Measurements from ENCODE around the gene SCAMP4. TPM values are rescaled to one million over a fixed set of nuclear protein-coding genes. Genes with fewer than 3 reads are reported as not detected.

Gene SCAMP4, protein sequence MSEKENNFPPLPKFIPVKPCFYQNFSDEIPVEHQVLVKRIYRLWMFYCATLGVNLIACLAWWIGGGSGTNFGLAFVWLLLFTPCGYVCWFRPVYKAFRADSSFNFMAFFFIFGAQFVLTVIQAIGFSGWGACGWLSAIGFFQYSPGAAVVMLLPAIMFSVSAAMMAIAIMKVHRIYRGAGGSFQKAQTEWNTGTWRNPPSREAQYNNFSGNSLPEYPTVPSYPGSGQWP
- total RNA-seq (10 to 100 TPM; 25.8 to 47.0 (median 31.0) TPM), polyA plus RNA-seq (10 to 100 TPM; 14.4 to 55.4 (median 16.6) TPM)

DNA sequence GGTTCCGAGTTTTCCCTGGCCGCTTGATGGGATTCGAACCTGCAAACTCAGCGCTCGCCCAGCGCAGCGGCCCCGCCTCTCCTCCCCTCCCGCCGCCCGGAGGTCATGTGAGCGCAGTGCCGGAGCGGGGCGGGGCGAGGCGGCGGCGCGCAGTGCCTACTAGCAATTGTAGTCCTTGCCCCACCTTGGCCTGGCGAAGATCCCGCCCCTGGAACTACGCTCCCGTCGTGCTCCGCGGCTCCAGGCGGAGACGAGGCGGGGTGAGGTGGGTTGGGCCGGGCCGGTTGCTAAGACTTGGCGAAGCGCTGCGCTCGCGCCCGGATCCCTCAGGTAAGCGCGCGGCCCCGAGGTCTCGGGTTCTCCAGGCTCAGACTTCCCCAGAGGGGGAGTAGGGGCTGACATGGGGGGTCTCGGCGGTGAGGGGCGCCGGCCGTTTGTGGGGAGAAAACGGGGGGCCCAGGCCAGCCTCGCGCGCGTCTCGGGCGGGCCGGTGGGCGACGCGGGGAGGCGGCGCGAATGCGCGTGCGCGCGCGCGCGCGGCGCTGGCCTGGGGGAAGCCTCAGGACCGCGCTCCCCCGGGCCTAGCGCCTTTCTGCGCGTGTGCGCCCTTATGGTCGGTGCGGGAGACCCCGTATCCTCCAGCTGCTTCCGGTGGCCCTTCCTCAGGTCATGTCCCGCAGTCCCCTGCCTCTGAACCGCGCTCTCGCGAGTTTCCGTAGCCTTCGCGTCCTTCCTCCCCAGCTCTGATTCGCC lies at the start of gene SCAMP4, which contains the start of gene ADAT3:
Gene SCAMP4, plus strand, starts transcription at position 290 of the 753 bp plus-strand sequence. CDS start 9,621 bp downstream, outside the sequence.
Gene ADAT3, plus strand, starts transcription at position 290 of the 753 bp plus-strand sequence. CDS start 6,649 bp downstream, outside the sequence.
- intact Hi-C loops (cut with DNase I) = no loop called here
- Histone ChIP-seq H3K27me3 (no peaks in the 10 kb centered on the region), H3K4me3 (peak within 1 kb of the TSS; percentile 59 to 76 (median 72)), H3K36me3 (no peaks in the 10 kb centered on the region), H3K27ac (peak within 1 kb of the TSS; percentile 84 to 89 (median 86)), H3K4me1 (peaks cover 0 to 31% (median 23%) of the 10 kb centered on the region in 4 donors), H3K9me3 (no peaks in the 10 kb centered on the region)
- TF ChIP-seq POLR2A (IDR thresholded peaks at IDR 0.05) (peak; percentile 40 to 74), EP300 (IDR thresholded peaks at IDR 0.05) (peak in 1 of 4 donors; percentile 26), POLR2AphosphoS5 (IDR thresholded peaks at IDR 0.05) (peak; percentile 76 to 89 (median 82))
- TF ChIP-seq, protein P1, sequence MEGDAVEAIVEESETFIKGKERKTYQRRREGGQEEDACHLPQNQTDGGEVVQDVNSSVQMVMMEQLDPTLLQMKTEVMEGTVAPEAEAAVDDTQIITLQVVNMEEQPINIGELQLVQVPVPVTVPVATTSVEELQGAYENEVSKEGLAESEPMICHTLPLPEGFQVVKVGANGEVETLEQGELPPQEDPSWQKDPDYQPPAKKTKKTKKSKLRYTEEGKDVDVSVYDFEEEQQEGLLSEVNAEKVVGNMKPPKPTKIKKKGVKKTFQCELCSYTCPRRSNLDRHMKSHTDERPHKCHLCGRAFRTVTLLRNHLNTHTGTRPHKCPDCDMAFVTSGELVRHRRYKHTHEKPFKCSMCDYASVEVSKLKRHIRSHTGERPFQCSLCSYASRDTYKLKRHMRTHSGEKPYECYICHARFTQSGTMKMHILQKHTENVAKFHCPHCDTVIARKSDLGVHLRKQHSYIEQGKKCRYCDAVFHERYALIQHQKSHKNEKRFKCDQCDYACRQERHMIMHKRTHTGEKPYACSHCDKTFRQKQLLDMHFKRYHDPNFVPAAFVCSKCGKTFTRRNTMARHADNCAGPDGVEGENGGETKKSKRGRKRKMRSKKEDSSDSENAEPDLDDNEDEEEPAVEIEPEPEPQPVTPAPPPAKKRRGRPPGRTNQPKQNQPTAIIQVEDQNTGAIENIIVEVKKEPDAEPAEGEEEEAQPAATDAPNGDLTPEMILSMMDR (IDR thresholded peaks at IDR 0.05) = no peak
- 0 to 1% methylated on average over 92 of the region's 92 CpGs for WGBS, 2 donors
- DNase-seq = peak; percentile 100

DNA sequence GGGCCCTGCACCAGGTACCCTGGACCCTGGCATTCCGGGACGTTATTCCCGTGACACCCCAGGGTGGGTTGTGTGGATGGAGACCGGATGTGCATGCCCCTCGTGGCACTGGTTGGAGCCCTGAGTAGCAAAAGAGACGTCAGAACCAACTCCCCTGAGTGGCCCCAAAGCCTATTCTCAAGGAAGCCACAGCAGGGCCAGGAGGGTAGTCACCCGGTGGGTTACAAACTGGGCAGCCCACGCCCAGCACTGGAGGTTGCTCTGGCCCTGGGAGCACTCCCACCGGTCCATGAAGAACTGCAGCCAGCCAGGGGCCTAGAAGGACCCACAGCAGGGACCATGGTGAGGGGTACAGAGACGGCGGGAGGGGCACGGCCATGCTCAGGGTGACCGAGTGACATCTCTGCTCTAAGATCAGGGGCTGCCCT lies 49.4 kb upstream of the SCAMP4 start:
- Histone ChIP-seq H3K4me3 (peak overlapping the region; percentile 6 to 52 (median 48)), H3K27me3 (peaks cover 4 to 70% (median 39%) of the 10 kb centered on the region in 3 donors), H3K9me3 (no peaks in the 10 kb centered on the region), H3K27ac (peak overlapping the region; percentile 82 to 84 (median 83)), H3K4me1 (peaks cover 0 to 94% (median 80%) of the 10 kb centered on the region in 4 donors), H3K36me3 (no peaks in the 10 kb centered on the region)
- WGBS, 2 donors = 4 to 11% methylated on average over 13 of the region's 13 CpGs
- no peak for DNase-seq
- intact Hi-C loops (cut with DNase I) = no loop called here
- TF ChIP-seq EP300 (IDR thresholded peaks at IDR 0.05) (no peak), POLR2AphosphoS5 (IDR thresholded peaks at IDR 0.05) (no peak), POLR2A (IDR thresholded peaks at IDR 0.05) (no peak)
- TF ChIP-seq, protein P1 (IDR thresholded peaks at IDR 0.05) = no peak

DNA sequence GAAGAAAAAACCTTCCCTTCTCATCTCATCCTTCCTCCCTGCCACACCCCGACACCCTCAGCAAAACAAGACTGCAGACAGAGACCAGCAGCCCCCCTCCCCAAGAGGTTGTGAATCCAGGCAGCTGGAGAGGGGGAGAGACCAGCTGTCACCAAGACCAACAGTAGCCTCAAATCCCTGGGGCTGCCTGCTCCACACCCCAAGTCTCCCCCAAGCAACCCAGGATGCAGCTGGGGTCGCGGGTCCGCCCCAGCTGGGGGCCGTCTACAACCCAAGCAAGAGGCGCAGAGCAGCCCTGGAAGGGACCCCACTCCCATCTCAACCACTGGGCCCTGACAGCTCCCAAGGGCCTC lies 48.9 kb upstream of the SCAMP4 start:
- Histone ChIP-seq H3K27me3 (peaks cover 4 to 74% (median 37%) of the 10 kb centered on the region in 3 donors), H3K9me3 (no peaks in the 10 kb centered on the region), H3K27ac (peak overlapping the region; percentile 82 to 84 (median 83)), H3K36me3 (no peaks in the 10 kb centered on the region), H3K4me3 (peak overlapping the region; percentile 23 to 52 (median 48)), H3K4me1 (peaks cover 0 to 99% (median 85%) of the 10 kb centered on the region in 4 donors)
- WGBS, 2 donors = 17 to 23% methylated on average over 6 of the region's 6 CpGs
- DNase-seq = no peak
- intact Hi-C loops (cut with DNase I) = no loop called here
- TF ChIP-seq POLR2A (IDR thresholded peaks at IDR 0.05) = no peak
- TF ChIP-seq, protein P1 (IDR thresholded peaks at IDR 0.05) = no peak
- no peak for TF ChIP-seq POLR2AphosphoS5 (IDR thresholded peaks at IDR 0.05)
- TF ChIP-seq EP300 (IDR thresholded peaks at IDR 0.05) = no peak

DNA sequence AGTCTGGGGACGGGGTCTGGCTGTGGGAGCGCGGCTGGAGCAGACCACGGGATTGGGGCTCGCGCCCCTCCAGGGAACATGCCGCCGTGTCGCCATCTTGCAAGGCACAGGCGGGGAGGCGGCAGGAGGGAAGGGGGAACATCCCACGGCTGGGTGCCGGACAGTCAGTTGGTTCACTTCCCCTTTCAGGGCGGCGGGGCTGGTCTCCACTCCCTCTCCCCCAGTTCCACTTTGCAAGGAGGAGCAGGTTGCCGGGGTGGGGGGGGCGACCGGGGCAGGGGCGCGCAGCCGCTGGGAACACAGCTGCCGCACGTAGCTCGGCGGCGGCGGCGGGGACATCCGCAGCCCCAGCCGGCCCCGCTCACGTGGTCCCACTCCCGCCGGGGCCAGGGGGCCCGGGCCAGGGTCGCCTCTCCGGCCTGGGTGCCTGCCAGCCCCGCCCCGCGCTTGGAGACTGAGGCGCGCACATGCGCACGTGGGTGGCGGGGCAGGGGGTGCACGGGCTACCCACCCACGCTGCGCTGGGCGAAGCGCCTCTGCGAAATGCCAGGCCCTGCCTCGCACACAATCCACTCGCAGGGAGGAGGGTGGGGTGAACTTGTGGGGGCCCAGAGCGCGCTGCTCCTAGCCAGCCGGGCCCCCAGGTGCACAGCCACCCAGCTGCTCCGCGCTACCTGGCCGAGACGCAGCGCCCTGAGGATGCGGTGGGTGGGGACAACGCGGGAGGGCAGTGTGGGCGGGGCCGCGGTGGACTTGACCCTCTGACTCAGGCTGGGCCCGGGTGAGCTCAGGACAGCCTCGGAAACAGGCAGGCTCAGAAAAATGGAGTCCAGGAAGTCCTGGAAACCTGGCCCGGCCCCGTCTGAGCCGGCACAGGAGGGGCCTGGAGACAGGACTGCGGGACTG lies 48.2 kb upstream of the SCAMP4 start:
- peak; percentile 90 for DNase-seq
- TF ChIP-seq, protein P1 (IDR thresholded peaks at IDR 0.05) = no peak
- TF ChIP-seq POLR2A (IDR thresholded peaks at IDR 0.05) (peak in 1 of 2 donors; percentile 79), POLR2AphosphoS5 (IDR thresholded peaks at IDR 0.05) (peak in 3 of 4 donors; percentile 46 to 61 (median 57)), EP300 (IDR thresholded peaks at IDR 0.05) (no peak)
- intact Hi-C loops (cut with DNase I) = no loop called here
- peaks cover 1 to 72% (median 30%) of the 10 kb centered on the region in 3 donors for H3K27me3 ChIP-seq
- no peaks in the 10 kb centered on the region for H3K36me3 ChIP-seq
- H3K9me3 ChIP-seq = no peaks in the 10 kb centered on the region
- 1% methylated on average over 72 to 73 of the region's 73 CpGs for WGBS, 2 donors
- H3K27ac ChIP-seq = peak overlapping the region; percentile 82 to 84 (median 83)
- H3K4me1 ChIP-seq = peaks cover 0 to 100% (median 86%) of the 10 kb centered on the region in 4 donors
- H3K4me3 ChIP-seq = peak overlapping the region; percentile 23 to 52 (median 48)

All from sigmoid colon (tissue), 7 donors.